Muscle of back (tissue), 13 donors: ENCODE results near the gene SRSF11. TPM values are rescaled to one million over a fixed set of nuclear protein-coding genes. Genes with fewer than 3 reads are reported as not detected.
A peak's percentile ranks its signal among the peaks of the same experiment; 100 is the strongest.
"Not testable (repeated sequence)": the region's sequence is repeated elsewhere in the genome, so short reads cannot be mapped to it uniquely, and the experiment has no call there.

Experiments used
- DNase-seq, 3 donors: peaks; one replicate each; pipeline versions ENCODE4 v3.0.0 to v3.0.0-alpha.2; 2013
- long read RNA-seq, 9 donors: transcript quantifications; one replicate each; lab custom pipeline, GENCODE V29; 2026
- polyA plus RNA-seq, 10 donors: library from polyadenylated mRNA; unstranded; fragments of 120-200 nt; gene quantifications; one replicate each; pipeline ENCODE4 v1.2.1, GENCODE V29; 2013; ENCODE audit not compliant: insufficient read length in 10 of 10

Gene SRSF11, protein sequence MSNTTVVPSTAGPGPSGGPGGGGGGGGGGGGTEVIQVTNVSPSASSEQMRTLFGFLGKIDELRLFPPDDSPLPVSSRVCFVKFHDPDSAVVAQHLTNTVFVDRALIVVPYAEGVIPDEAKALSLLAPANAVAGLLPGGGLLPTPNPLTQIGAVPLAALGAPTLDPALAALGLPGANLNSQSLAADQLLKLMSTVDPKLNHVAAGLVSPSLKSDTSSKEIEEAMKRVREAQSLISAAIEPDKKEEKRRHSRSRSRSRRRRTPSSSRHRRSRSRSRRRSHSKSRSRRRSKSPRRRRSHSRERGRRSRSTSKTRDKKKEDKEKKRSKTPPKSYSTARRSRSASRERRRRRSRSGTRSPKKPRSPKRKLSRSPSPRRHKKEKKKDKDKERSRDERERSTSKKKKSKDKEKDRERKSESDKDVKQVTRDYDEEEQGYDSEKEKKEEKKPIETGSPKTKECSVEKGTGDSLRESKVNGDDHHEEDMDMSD
- 100 to 1,000 TPM; 138 to 289 (median 174) TPM for polyA plus RNA-seq
- long read RNA-seq, donor 1, transcript SRSF11-201 (10 exons, 3,034 nt): major isoform, 8 of 51 reads
- long read RNA-seq, donor 1, partial matches to known transcripts: 38 of 51 reads
- long read RNA-seq, donor 1, other reads (novel, unspliced or antisense): 0 of 51 reads
- long read RNA-seq, donor 2, full-length matches to known transcripts: 14 of 65 reads
- long read RNA-seq, donor 2, partial matches to known transcripts: 51 of 65 reads
- long read RNA-seq, donor 2, other reads (novel, unspliced or antisense): 0 of 65 reads
- long read RNA-seq, donor 3: 0 reads
- long read RNA-seq, donor 4, partial matches to known transcripts: 14 of 21 reads
- long read RNA-seq, donor 4, other reads (novel, unspliced or antisense): 0 of 21 reads
- long read RNA-seq, donor 5, partial matches to known transcripts: 32 of 45 reads
- long read RNA-seq, donor 5, other reads (novel, unspliced or antisense): 5 of 45 reads
- long read RNA-seq, donor 6, transcript SRSF11-201 (10 exons, 3,034 nt): major isoform, 11 of 94 reads
- long read RNA-seq, donor 6, partial matches to known transcripts: 77 of 94 reads
- long read RNA-seq, donor 6, other reads (novel, unspliced or antisense): 0 of 94 reads
- long read RNA-seq, donor 7, full-length matches to known transcripts: 24 of 79 reads
- long read RNA-seq, donor 7, partial matches to known transcripts: 55 of 79 reads
- long read RNA-seq, donor 7, other reads (novel, unspliced or antisense): 0 of 79 reads
- long read RNA-seq, donor 8, transcript SRSF11-201 (10 exons, 3,034 nt): major isoform, 6 of 53 reads
- long read RNA-seq, donor 8, partial matches to known transcripts: 45 of 53 reads
- long read RNA-seq, donor 8, other reads (novel, unspliced or antisense): 0 of 53 reads
- long read RNA-seq, donor 9, full-length matches to known transcripts: 1 of 1 reads
- long read RNA-seq, donor 9, partial matches to known transcripts: 0 of 1 reads
- long read RNA-seq, donor 9, other reads (novel, unspliced or antisense): 0 of 1 reads

GRCh38 chr1:70221238-70222121, at the start of gene SRSF11:
Gene SRSF11, plus strand, starts transcription at chr1:70221380. Its CDS starts 257 bp downstream, at chr1:70221637.
- DNase-seq: peak; percentile 95 to 99 (median 98)

- DNase-seq: no peak
These were observed 49.7 kb upstream of the SRSF11 start for GRCh38 chr1:70171512-70171911.

DNA sequence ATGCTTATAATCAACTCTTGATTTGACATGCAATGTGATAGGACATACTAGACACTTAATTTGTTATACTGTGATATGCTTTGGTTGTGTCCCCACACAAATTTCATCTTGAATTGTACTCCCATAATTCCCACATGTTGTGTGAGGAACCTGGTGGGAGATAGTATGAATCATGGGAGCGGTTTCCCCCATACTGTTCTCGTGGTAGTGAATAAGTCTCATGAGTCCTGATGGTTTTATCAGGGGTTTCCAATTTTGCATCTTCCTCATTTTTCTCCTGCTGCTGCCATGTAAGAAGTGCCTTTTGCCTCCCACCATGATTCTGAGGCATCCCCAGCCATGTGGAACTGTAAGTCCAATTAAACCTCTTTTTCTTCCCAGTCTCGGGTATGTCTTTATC, 36.0 kb upstream of the SRSF11 start:
- DNase-seq: not testable (repeated sequence)

- no peak for DNase-seq
These were observed 32.7 kb upstream of the SRSF11 start for GRCh38 chr1:70188522-70188921.

GRCh38 chr1:70190180-70190579, 31.0 kb upstream of the SRSF11 start:
- DNase-seq: no peak

DNA sequence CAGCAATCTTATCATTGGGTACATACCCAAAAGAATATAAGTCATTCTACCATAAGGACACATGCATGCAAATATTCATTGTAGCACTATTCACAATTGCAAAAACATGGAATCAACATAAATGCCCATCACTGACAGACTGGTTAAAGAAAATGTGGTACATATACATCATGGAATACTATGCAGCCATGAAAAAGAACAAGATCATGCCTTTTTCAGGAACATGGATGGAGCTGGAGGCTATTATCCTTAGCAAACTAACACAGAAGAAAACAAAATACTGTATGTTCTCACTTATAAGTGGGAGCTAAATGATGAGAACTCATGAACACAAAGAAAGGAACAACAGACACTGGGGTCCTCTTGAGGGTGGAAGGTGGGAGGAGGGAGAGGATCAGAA, 28.7 kb upstream of the SRSF11 start:
- DNase-seq: not testable (repeated sequence)

DNA sequence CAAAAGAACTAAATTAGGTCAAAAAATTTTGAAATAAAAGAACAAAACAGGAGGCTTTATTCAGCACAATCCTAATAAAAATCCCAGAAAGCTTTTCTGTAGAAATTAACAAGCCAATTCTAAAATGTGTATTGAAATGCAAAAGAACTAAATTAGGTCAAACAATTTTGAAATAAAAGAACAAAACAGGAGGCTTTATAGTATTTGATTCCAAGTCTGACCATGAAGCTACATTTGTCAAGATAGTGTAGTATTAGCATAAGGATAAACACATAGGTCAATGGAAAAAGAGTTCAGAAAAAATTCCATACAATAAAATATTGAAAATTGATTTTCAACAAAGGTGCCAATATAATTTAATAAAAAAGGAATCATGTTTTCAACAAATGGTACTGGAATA, 26.6 kb upstream of the SRSF11 start:
- no peak for DNase-seq

DNA sequence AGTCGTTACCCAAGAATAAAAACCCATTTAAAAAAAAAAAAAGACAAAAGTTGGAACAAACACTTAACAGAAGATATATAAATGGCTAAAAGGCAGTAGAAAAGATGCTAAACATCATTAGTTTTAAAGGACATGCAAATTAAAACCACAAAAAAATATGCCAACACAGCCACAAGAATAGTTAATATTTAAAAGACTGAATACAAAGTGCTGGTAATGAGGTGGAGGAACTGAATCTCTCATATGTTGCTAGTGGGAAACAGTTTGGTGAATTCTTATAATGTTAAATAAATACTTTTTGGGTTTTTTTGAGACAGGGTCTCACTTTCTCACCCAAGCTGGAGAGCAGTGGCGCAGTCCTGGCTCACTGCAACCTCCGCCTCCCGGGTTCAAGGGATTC, 25.8 kb upstream of the SRSF11 start:
- no peak for DNase-seq

GRCh38 chr1:70196333-70196732, 24.8 kb upstream of the SRSF11 start:
- DNase-seq: no peak

DNA sequence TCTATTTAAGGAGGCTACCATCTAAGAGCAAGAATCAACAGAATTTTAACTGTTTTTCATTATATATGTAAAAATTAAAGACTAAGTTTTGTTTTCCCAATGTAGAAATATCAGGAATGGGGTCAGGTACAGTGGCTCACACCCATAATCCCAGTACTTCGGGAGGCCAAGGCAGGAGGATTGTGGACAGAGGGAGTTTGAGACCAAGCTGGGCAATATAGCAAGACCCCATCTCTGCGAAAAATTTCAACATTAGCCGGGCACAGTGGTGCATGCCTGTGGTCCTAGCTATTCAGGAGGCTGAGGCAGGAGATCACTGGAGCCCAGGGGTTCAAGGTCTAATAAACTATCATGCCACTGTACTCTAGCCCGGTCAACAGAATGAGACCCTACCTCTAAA, 21.1 kb upstream of the SRSF11 start:
- DNase-seq: no peak

DNA sequence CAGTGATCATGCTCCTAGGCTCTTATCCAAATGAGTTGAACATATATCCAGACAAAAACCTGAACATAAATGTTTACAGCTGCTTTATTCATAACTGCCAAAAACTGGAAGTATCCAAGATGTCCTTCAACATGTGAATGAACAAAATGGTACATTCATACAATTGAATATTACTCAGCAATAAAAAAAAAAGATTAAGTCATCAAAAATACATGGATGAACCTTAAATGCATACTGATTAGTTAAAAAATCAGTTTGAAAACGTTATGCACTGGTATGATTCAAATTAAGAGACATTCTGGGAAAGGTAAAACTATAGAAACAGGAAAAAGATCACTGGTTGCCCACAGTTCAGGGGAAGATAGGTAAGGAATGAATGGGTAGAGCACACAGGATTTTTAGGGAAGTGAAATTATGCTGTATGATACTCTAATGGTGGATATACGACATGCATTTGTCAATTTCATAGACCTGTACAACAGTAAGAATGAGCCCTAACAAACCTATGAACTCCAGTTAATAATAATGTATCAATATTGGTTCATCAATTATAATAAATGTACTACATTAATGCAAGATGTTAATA, 18.9 kb upstream of the SRSF11 start:
- DNase-seq: no peak

DNA sequence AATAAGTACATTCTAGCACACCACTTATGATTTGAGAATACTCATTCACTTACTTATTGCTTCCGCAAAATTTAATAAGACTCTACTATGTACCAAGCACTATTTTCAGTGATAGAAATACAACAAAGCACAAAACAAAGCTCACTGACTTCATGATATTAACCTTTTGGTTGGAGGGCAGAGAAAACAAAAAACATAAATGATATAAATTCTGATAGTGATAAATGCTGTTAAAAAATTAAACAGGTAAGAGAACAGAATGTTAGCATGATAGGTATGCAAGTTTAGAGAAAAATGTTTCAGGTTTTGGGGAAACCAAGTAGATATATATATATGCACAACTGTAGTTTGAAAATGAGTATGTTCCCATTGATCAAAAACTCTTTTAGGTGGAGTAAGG, 17.0 kb upstream of the SRSF11 start:
- DNase-seq: no peak

DNA sequence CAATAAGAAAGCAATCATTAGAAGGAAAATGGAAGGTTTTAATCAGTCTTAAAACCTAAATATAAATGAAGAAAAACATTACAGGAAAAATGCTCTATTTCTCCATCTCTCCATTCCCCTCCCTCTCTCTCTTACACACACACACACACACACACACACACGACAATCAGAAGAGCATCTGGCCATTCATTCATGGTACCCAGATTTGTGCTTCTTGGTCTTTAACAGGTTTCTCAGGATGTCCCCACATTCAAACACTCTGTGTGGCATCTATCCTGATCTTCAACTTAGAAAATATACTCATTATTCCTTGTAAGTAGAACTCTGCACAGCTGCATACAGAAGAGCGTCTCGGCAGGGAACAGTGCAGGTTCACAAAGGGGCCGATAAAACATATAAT, 16.6 kb upstream of the SRSF11 start:
- no peak for DNase-seq

DNA sequence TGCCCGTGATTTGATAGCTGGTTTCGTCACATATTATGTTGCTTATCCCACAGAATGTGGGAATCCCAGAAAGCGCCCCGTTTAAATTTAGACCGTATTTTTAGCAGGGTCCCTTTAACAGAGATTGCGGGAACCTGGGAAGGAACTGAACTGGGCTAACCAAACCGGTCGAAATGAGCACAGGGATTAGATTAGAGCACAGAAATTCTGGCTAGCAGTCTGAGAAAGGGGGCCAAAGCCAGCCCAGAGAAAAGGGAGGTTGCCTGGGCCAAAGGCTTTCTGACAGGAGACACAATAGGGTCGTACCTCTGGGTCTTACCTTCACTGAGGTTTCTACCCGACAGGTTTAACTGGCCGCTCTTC, 16.1 kb upstream of the SRSF11 start:
- no peak for DNase-seq

DNA sequence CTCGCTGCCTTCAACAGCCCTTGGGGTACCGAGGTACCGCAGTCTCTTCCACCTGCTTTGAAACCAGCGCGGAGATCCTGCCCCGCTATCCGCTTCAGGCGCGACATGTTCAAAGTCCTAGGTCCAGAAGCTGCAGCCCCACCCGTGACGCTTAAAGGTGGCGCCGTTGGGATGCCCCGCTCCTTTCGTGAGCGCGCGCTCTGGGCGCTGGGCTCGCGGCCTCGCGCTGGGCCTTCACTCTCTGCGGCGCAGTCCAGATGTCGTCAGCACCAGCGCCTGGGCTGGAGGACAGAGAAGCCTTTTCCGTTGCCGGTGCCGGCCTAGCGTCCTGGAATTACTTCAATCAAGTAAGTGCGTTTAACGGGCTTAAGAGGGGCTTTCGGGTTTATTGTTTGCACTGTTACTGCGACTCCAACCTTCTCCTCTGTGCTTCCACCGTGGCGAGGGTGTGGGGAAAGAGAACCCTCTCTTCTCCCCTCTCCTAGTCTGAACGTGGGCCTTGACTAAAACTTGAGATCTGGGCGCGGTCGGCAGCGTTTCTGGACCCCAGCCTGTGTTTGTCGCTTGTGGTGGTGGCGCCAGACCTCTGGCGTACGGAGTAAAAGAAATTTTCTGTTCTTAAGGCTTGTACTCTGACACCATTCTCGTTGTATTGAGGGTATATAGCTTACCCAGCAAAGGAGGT, 15.6 kb upstream of the SRSF11 start, which contains the start of gene LRRC40:
TSS of gene LRRC40 (minus strand) at position 146 of the 685 bp plus-strand sequence. CDS start at position 107, 39 bp downstream.
- DNase-seq: peak; percentile 97 to 99 (median 99)

- not testable (repeated sequence) for DNase-seq
These were observed 14.3 kb upstream of the SRSF11 start for GRCh38 chr1:70206833-70207232.

DNA sequence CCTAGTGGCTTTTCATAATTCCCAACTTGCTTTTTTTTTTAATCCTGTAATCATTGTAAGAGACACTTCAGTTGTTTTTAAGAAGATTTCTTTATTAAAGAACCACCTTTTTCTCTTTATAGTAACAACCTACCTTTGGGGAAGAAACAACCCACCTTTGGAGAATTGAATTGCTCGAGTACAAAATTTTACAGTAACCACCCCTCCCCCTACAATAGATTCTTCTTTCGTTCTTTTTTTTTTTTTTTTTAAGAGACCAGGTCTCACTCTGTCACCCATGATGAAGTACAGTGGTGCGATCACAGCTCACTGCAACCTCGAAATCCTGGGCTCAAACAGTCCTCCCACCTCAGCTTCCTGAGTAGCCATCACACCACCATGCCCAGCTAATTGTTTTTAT, 13.7 kb upstream of the SRSF11 start:
- no peak for DNase-seq

GRCh38 chr1:70208292-70208691, 12.9 kb upstream of the SRSF11 start:
- DNase-seq: no peak

- DNase-seq: no peak
These were observed 10.4 kb upstream of the SRSF11 start for GRCh38 chr1:70210820-70211219.
